ENCODE data around the gene NOTCH1.

DNA sequence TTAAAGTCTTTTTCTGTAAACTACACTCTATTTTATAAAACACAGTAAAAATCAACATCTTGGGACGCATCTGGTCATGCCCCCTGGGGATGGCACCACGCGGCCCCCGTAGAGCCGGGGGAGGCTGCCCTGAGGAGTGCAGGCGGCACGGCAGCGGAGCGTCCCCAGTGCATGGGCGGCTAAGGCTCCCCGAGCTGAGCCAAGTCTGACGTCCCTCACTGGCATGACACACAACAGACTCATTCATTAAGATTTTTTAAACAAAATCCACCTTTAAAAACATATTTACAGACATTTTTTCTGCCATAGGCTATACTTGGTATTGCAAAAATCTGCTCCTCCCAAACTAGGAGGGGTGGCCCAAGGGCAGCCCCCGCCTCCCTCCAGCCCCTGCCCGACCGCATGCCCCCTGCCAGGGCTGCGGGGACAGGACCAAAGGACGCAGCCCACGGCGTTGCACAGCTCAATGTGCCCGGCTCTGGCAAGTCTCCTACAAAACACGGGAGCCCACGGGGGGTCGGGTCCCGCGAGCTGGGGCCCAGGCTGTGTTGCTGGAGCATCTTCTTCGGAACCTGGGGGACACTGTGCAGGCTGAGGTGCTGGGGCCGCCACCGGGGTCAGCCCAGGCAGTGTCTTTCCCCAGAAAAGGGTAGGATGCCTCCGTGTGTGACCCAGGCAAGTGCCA lies 51.2 kb downstream of the NOTCH1 start:
- TF ChIP-seq EZH2 (IDR thresholded peaks at IDR 0.05; ENCODE audit: borderline replicate concordance, low read depth, low read length, severe bottlenecking), result no peak
- TF ChIP-seq, protein P1, sequence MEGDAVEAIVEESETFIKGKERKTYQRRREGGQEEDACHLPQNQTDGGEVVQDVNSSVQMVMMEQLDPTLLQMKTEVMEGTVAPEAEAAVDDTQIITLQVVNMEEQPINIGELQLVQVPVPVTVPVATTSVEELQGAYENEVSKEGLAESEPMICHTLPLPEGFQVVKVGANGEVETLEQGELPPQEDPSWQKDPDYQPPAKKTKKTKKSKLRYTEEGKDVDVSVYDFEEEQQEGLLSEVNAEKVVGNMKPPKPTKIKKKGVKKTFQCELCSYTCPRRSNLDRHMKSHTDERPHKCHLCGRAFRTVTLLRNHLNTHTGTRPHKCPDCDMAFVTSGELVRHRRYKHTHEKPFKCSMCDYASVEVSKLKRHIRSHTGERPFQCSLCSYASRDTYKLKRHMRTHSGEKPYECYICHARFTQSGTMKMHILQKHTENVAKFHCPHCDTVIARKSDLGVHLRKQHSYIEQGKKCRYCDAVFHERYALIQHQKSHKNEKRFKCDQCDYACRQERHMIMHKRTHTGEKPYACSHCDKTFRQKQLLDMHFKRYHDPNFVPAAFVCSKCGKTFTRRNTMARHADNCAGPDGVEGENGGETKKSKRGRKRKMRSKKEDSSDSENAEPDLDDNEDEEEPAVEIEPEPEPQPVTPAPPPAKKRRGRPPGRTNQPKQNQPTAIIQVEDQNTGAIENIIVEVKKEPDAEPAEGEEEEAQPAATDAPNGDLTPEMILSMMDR (IDR thresholded peaks at IDR 0.05; ENCODE audit: borderline replicate concordance, extremely low read depth, low read length, poor library complexity, severe bottlenecking), result no peak

Data from DND-41 (cell line).